ENCODE measurements around the gene GYS2. TPM values are rescaled to one million over a fixed set of nuclear protein-coding genes. Genes with fewer than 3 reads are reported as not detected.

Gene GYS2
- total RNA-seq, 1 experiment from 2014 or later = 0.47 TPM

- DNase-seq (ENCODE audit: unreplicated experiment) = no peak
- peaks cover 19% of the 10 kb centered on the region for H3K4me1 Mint-ChIP-seq (ENCODE audit: insufficient read depth, unreplicated experiment)
- no TSS peak for BruUV-seq (replicated peaks)
- no peak for TF ChIP-seq CTCF (IDR thresholded peaks at IDR 0.05; ENCODE audit: unreplicated experiment)
- H3K36me3 Mint-ChIP-seq (ENCODE audit: insufficient read depth, unreplicated experiment) = no peaks in the 10 kb centered on the region
- H3K27me3 Mint-ChIP-seq (ENCODE audit: insufficient read depth, unreplicated experiment) = no peaks in the 10 kb centered on the region
- H3K9me3 Mint-ChIP-seq (ENCODE audit: unreplicated experiment) = no peaks in the 10 kb centered on the region
- H3K27ac Mint-ChIP-seq (ENCODE audit: low read depth, unreplicated experiment) = no peak overlapping the region
- CTCF ChIA-PET = interaction anchor here (0.8 to 0.9 kb wide), 2 partner anchors 89 to 128 kb away, joined by 3 read pairs; no protein-coding TSS in a partner anchor
- POLR2A ChIA-PET = interaction anchor here (1.0 to 1.5 kb wide), 3 partner anchors 17 to 41 kb away, joined by 3 to 6 read pairs (median 3); partner anchors contain the start of genes GOLT1B and RECQL
- intact Hi-C loops (cut with micrococcal nuclease) = no loop called here
- no peak overlapping the region for H3K4me3 Mint-ChIP-seq (ENCODE audit: unreplicated experiment)
Observed at GRCh38 chr12:21542403-21542802, 62.2 kb downstream of the GYS2 start.

GRCh38 chr12:21541773-21542172, 62.9 kb downstream of the GYS2 start:
- TF ChIP-seq CTCF (IDR thresholded peaks at IDR 0.05; ENCODE audit: unreplicated experiment) = no peak
- Mint-ChIP-seq H3K27ac (ENCODE audit: low read depth, unreplicated experiment) (no peak overlapping the region), H3K4me3 (ENCODE audit: unreplicated experiment) (no peak overlapping the region), H3K4me1 (ENCODE audit: insufficient read depth, unreplicated experiment) (peaks cover 19% of the 10 kb centered on the region), H3K36me3 (ENCODE audit: insufficient read depth, unreplicated experiment) (no peaks in the 10 kb centered on the region), H3K27me3 (ENCODE audit: insufficient read depth, unreplicated experiment) (no peaks in the 10 kb centered on the region), H3K9me3 (ENCODE audit: unreplicated experiment) (no peaks in the 10 kb centered on the region)
- intact Hi-C loops (cut with micrococcal nuclease) = no loop called here
- no peak for DNase-seq (ENCODE audit: unreplicated experiment)
- CTCF ChIA-PET = interaction anchor here (0.8 to 0.9 kb wide), 2 partner anchors 90 to 129 kb away, joined by 3 read pairs; no protein-coding TSS in a partner anchor
- POLR2A ChIA-PET = interaction anchor here (1.4 to 1.5 kb wide), 2 partner anchors 36 to 40 kb away, joined by 3 to 6 read pairs; partner anchors contain the start of genes GOLT1B and RECQL
- BruUV-seq (replicated peaks) = no TSS peak

GRCh38 chr12:21539797-21540196, 64.8 kb downstream of the GYS2 start:
- H3K4me1 Mint-ChIP-seq (ENCODE audit: insufficient read depth, unreplicated experiment) = peaks cover 19% of the 10 kb centered on the region
- no TSS peak for BruUV-seq (replicated peaks)
- CTCF ChIA-PET = interaction anchor here (0.8 kb wide), 1 partner anchor 17 kb away, joined by 3 read pairs; no protein-coding TSS in a partner anchor
- POLR2A ChIA-PET = interaction anchor here (0.6 to 4.1 kb wide), 6 partner anchors 10 to 39 kb away, joined by 3 to 29 read pairs (median 6); partner anchors contain the start of genes GOLT1B, RECQL and SPX
- no peak overlapping the region for H3K4me3 Mint-ChIP-seq (ENCODE audit: unreplicated experiment)
- H3K36me3 Mint-ChIP-seq (ENCODE audit: insufficient read depth, unreplicated experiment) = peaks cover 2% of the 10 kb centered on the region
- TF ChIP-seq CTCF (IDR thresholded peaks at IDR 0.05; ENCODE audit: unreplicated experiment) = no peak
- intact Hi-C loops (cut with micrococcal nuclease) = no loop called here
- H3K27ac Mint-ChIP-seq (ENCODE audit: low read depth, unreplicated experiment) = peak overlapping the region; percentile 57
- DNase-seq (ENCODE audit: unreplicated experiment) = peak; percentile 24
- H3K9me3 Mint-ChIP-seq (ENCODE audit: unreplicated experiment) = no peaks in the 10 kb centered on the region
- no peaks in the 10 kb centered on the region for H3K27me3 Mint-ChIP-seq (ENCODE audit: insufficient read depth, unreplicated experiment)

GRCh38 chr12:21538061-21538653, 66.5 kb downstream of the GYS2 start:
- Mint-ChIP-seq H3K36me3 (ENCODE audit: insufficient read depth, unreplicated experiment) (peaks cover 10% of the 10 kb centered on the region), H3K9me3 (ENCODE audit: unreplicated experiment) (no peaks in the 10 kb centered on the region), H3K27ac (ENCODE audit: low read depth, unreplicated experiment) (no peak overlapping the region), H3K27me3 (ENCODE audit: insufficient read depth, unreplicated experiment) (no peaks in the 10 kb centered on the region), H3K4me1 (ENCODE audit: insufficient read depth, unreplicated experiment) (peaks cover 19% of the 10 kb centered on the region), H3K4me3 (ENCODE audit: unreplicated experiment) (no peak overlapping the region)
- peak; percentile 50 for DNase-seq (ENCODE audit: unreplicated experiment)
- intact Hi-C loops (cut with micrococcal nuclease) = no loop called here
- BruUV-seq (replicated peaks) = no TSS peak
- CTCF ChIA-PET = no interaction called here
- POLR2A ChIA-PET = interaction anchor here (0.9 to 4.1 kb wide), 8 partner anchors 11 to 153 kb away, joined by 3 to 29 read pairs (median 4); partner anchors contain the start of genes GOLT1B, RECQL and SPX
- no peak for TF ChIP-seq CTCF (IDR thresholded peaks at IDR 0.05; ENCODE audit: unreplicated experiment)

Data from MCF 10A (cell line).